Kidney epithelial cell (primary cell): ENCODE data around the gene TSPAN10. TPM values are rescaled to one million over a fixed set of nuclear protein-coding genes. Genes with fewer than 3 reads are reported as not detected.

Source experiments
- DNase-seq: peaks from one replicate; pipeline ENCODE4 v3.0.0-alpha.2; 2010; ENCODE audit warnings: low read depth
- H3K27me3 ChIP-seq: 2 replicates; pipeline ENCODE4 v1.6.0; 2011; ENCODE audit warnings: low read length; ENCODE audit not compliant: control insufficient read depth, insufficient read depth
- H3K36me3 ChIP-seq: 2 replicates; pipeline ENCODE4 v1.5.1; 2011; ENCODE audit warnings: low read length; ENCODE audit not compliant: control insufficient read depth, insufficient read depth
- H3K4me3 ChIP-seq: 2 replicates; pipeline ENCODE4 v1.5.1; 2011; ENCODE audit warnings: low read depth, mild to moderate bottlenecking, control low read depth, low read length
- CTCF ChIP-seq: IDR thresholded peaks from 2 replicates; pipeline ENCODE4 v1.5.1; 2011; ENCODE audit warnings: mild to moderate bottlenecking, moderate library complexity, low read length, control low read depth, inconsistent platforms; ENCODE audit not compliant: insufficient read depth, poor library complexity, severe bottlenecking
- total RNA-seq: library from RNA; depleted of rRNA; stranded (reverse); fragments of >200 nt; gene quantifications from 2 replicates; pipeline ENCODE4 v1.2.3, GENCODE V29; 2015

The TSPAN10 gene
- total RNA-seq, 1 donor from 2014 or later: 0.17 TPM

DNA sequence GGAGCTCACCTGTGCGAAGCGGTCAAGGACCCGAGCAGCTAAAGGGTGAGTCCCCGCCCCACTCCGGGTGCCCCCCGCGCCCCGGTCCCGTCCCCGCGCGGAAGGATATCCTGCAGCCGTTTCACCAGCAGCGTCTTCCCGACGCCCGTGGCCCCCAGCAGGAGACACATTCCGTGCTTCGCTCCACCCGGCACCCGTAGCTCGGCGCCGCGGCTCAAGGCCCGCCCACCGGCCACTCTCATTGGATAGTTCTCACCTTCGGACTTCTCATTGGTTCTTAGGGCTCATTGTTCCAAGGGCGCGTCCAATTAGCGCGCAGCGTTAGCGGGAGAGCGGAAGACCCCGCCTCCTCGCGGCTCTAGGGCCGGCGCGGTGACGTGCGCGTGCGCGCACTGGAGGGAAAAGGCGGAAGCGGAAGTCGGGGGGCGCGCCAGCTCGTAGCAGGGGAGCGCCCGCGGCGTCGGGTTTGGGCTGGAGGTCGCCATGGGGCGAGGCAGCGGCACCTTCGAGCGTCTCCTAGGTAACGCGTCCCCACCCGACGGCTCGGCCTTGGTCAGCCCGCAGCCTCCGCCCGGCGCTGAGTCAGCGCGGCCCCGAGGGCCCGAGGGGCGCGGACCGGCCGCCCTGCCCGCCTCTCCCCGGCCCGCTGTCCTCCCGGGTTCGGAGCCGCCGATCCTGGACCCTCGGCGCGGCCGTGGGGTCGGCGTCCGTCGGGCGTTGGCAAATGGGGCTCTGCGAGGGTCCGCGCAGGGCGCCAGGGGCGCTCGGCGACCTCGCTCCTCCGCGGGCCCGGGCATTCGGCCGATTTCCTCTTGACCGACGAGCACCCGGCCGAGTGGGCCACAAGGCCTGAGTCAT is 46.8 kb downstream of the TSPAN10 start, which contains the start of the genes ARL16 and HGS:
Gene ARL16, minus strand, starts transcription at position 214 of the 858 bp plus-strand sequence. Its CDS starts 44 bp downstream, at position 170.
Gene HGS, plus strand, starts transcription at position 428 of the 858 bp plus-strand sequence. Its CDS starts 56 bp downstream, at position 484.
- Histone ChIP-seq H3K27me3 (no peaks in the 10 kb centered on the region), H3K36me3 (peaks cover 2% of the 10 kb centered on the region), H3K4me3 (peak within 1 kb of the TSS; percentile 96)
- peak; percentile 90 for DNase-seq
- no peak for TF ChIP-seq CTCF

DNA sequence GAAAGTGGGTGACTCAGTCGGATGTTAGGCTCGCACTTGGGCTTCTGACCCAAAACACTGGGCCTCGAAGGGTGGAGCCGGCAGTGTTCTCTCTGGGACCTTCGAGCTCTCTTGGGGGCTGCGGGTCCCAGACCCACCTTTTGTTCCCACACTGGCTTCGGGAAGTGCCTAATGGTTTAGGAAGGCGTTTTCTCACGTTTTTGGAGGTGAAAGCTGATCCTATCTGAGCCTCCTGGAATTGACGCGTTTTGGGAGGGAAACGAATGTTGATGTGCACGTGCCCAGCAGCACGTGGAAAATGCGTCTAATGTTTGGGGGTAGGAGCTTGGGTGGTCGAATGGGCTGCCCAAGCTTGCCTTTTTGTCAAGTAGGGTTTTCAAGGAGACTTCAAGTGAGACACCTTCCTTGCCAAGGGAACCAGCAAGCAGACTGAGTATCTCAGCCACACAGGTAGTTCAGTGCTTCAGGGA is 47.5 kb downstream of the TSPAN10 start:
- H3K27me3 ChIP-seq: no peaks in the 10 kb centered on the region
- no peak for TF ChIP-seq CTCF
- H3K36me3 ChIP-seq: peaks cover 2% of the 10 kb centered on the region
- H3K4me3 ChIP-seq: peak overlapping the region; percentile 96
- peak; percentile 44 for DNase-seq

GRCh38 chr17:81685108-81685507 is 48.1 kb downstream of the TSPAN10 start:
- H3K4me3 ChIP-seq: peak overlapping the region; percentile 96
- no peak for TF ChIP-seq CTCF
- peak; percentile 70 for DNase-seq
- no peaks in the 10 kb centered on the region for H3K27me3 ChIP-seq
- peaks cover 2% of the 10 kb centered on the region for H3K36me3 ChIP-seq

DNA sequence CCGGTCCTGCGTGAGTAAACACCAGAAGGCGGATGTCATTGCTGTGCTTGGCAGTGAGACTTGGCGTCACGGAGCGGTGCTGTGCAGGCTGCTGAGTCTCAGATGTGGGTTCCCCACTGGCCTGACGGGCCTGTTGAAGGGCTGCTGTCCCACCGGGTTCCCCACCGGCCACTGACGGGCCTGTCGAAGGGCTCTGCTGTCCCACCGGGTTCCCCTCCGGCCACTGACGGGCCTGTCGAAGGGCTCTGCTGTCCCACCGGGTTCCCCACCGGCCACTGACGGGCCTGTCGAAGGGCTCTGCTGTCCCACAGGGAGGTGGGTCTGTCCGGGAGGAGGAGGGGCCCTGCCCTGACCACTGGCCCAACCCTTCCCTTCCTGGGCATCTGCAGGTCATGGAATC is 49.6 kb downstream of the TSPAN10 start:
- peaks cover 4% of the 10 kb centered on the region for H3K36me3 ChIP-seq
- no peak overlapping the region for H3K4me3 ChIP-seq
- no peak for DNase-seq
- H3K27me3 ChIP-seq: no peaks in the 10 kb centered on the region
- no peak for TF ChIP-seq CTCF

DNA sequence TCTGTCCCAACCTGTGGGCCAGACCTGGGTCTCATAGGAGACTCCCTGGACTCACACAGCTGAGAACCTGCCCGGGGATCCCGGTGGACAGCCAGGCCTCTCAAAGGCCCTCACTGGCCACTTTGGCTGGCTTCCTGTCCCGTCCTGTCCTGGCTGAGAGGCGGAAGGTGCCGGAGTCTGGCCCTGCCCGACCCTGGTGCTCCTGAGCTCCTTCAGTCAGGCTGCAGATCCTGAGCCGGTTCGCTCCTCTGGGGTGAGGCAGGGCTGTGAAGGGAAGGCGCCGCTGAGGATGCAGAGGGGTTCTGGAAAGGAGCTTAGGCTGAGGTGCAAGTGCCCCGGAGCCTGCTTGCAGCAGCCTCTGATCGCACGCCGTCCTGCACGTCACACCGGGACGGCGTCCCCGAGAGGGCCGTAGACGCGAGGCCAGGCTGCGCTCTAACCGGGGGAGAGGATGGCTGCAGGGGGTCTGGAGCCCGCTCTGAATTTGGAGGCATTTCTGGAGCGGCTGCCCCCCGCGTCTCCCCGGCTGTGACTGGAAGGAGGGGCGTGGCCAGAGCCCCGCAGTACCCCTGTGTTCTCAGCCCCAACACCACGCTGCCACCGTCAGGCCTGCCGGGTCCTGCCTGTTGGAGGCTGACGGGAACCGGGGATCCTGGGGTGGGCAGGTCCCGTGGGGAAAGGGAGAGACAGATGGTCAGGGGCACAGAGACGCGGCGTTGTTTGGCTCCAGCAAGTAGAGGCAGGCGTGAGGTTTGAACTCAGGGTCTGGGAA is 51.0 kb downstream of the TSPAN10 start:
- H3K36me3 ChIP-seq: peaks cover 4% of the 10 kb centered on the region
- no peak overlapping the region for H3K4me3 ChIP-seq
- TF ChIP-seq CTCF: no peak
- H3K27me3 ChIP-seq: no peaks in the 10 kb centered on the region
- no peak for DNase-seq
